GM20431 (cell line): ENCODE results near the gene HS6ST2.

ENCODE experiments used
- in situ Hi-C: fragments of 300-500 bp; cut with MseI, MboI; formaldehyde crosslinking; loops from one replicate; pipeline ENCODE4 v1.15.0; 2020; ENCODE audit warnings: low sequenced_read_pairs; ENCODE audit not compliant: unreplicated experiment

HS6ST2 gene

GRCh38 chrX:132809581-132809980 lies 148.8 kb downstream of the HS6ST2 start:
- in situ Hi-C loops: no loop called here

- in situ Hi-C loops: no loop called here
These were observed 150.9 kb downstream of the HS6ST2 start for GRCh38 chrX:132807411-132808030.

DNA sequence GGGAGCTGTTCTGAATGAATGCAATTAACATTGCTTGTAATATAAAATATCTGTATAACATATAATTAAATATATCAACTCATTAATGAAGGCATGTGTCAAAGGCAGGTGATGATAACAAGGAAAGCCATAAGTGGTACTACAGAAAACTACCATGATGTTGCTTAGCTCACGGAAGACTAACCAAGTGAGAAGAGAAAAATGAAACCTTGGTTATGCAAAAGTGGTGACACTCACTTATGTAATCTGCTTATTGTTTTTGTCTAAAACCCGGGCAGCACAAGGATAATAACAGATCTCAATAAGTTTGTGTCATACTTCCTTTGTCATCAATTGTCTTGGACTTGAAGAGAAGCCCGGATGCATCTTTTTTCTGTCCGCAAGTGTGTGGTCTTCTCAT lies 156.4 kb downstream of the HS6ST2 start:
- in situ Hi-C loops: no loop called here

DNA sequence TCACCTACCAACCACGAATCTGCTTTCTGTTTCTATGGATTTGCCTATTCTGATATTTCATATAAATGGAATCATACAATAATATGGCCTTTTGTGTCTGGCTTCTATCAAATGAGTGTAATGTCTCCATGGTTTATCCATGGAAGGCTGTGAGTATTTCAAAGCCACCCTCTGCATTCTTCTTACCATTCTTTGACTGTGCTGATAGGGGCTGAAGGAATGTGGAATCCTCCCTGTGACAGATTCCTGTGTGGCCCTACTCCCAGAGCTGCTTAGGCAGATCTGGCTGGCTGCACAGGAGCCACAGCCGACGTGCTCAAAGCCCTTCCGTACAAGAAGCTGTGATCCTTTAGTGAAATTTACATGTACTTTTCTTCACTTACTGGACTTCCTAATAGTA lies 163.2 kb downstream of the HS6ST2 start:
- in situ Hi-C loops: no loop called here

DNA sequence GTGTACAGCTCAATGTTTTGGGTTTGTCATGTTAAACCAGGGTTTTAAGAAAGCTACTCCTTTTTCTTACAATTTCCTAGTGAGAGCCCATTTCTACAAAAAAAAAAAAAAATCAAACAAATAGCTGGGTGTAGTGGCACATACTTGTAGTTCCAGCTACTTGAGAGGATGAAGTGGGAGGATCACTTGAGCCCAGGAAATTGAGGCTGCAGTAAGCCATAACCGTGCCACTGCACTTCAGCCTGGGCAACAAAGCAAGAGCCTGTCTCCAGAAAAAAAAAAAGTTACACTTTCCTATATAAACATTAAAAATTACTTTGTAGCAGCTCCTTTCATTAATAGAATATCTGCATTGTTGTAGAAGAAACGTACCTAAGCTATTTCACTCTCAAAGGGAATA lies 166.7 kb downstream of the HS6ST2 start:
- in situ Hi-C loops: no loop called here

DNA sequence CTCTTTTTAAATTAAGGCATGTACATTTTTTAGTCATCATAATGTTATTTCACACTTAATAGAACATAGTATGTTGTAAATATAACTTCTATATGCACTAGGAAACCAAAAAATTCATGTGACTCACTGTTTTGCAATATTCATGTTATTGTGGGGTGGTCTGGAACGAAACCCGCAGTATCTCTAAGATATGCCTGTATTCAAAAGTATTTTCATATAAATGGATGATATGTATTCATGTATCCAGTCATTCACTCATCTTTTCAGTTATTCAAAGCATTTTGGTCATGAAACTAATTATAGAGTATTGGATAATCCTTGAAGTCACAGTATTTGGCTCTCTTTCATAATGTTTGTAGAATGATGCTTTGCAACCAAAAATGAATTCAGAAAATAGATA lies 168.1 kb downstream of the HS6ST2 start:
- in situ Hi-C loops: no loop called here

GRCh38 chrX:132786217-132786616 lies 172.2 kb downstream of the HS6ST2 start:
- in situ Hi-C loops: no loop called here

DNA sequence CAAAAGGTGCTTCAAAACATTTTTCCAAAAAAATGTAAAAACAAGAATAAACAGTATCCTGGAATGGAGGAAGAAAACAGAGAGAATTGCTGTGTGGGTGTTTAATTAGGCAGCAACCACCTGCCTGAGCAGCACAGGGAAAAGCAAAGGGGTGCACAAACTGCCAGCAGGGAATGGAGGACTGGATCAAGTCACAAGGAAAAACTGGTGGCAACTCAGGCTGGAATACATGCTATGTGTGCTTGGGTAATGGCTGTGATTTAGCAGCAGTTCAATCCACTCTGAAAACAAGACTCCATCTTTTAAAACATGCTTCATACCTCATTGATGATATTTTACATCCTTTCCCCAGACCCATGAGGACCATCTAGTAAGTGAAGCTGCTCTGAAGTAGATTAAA lies 179.5 kb downstream of the HS6ST2 start:
- in situ Hi-C loops: no loop called here

- in situ Hi-C loops: no loop called here
These were observed 181.8 kb downstream of the HS6ST2 start for GRCh38 chrX:132776486-132777210.

GRCh38 chrX:132775263-132775823 lies 183.1 kb downstream of the HS6ST2 start:
- in situ Hi-C loops: no loop called here

DNA sequence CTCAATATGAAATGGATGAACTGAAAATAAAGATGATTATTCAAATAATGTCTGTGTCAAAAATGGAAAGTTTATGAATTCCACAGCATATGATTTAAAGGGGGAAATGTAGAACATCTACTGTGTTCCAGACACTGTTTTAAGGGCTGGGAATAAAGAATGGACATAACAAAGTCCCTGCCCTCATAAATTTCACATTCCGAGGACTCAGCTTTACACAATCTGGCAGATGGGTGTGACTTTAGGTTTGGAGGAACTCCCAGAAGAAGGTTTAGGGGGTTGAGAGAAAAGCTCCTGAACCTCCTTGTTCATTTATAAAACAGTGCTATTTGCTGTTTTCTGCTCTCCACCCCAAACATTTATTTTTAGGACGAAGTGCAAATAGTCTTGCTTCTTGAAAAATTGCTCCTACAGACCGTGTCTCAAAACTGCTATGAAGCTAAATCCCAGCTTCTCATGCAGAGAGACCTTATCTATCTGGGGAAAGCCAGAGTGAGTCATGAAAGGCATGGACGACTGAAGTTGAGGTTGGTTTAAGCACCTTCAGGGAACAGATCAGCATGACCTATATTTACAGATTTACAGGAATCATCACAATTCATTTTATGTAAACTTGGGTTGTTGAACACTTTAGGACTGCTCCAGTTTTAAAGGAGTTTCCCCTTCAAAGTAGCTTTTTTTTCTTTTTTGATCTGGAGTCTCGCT lies 184.3 kb downstream of the HS6ST2 start:
- in situ Hi-C loops: no loop called here

DNA sequence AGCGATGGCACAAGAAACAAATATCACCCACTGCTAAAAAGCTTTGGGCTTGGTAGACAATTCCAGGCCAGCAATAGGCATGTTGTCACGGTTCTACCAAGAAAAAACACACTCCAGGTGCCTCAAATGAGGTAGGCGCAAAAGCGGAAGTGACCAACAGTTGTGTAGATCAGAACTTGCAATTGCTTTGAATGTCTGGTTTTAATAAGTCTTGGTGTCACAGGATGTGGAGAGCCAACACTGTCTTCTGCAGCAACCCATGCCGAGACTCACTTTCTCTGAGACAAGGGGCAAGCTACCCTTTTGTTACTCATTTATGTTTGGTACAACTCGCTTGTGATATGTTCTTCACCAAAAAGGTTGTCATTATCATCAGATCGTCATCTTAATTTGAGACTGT lies 188.8 kb downstream of the HS6ST2 start:
- in situ Hi-C loops: no loop called here

DNA sequence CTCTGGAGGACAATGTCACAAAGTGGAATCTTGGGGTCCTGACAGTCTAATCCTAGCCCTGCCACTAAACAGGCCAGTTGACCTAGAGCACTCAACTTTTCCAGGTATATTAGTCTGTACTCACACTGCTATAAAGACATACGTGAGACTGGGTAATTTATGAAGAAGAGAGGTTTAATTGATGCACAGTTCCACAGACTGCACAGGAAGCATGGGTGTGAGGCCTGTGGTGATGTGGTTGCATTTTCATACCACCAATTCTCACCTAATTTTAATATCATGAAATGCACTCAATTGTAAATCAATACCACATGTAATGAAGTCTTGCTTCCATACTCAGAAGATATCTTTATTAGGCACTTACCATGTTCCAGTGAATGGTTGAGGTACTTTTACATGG lies 192.0 kb downstream of the HS6ST2 start:
- in situ Hi-C loops: no loop called here

- in situ Hi-C loops: no loop called here
These were observed 194.9 kb downstream of the HS6ST2 start for GRCh38 chrX:132763528-132763927.

GRCh38 chrX:132758759-132759158 lies 199.7 kb downstream of the HS6ST2 start:
- in situ Hi-C loops: no loop called here

- in situ Hi-C loops: no loop called here
These were observed 201.3 kb downstream of the HS6ST2 start for GRCh38 chrX:132757066-132757623.

DNA sequence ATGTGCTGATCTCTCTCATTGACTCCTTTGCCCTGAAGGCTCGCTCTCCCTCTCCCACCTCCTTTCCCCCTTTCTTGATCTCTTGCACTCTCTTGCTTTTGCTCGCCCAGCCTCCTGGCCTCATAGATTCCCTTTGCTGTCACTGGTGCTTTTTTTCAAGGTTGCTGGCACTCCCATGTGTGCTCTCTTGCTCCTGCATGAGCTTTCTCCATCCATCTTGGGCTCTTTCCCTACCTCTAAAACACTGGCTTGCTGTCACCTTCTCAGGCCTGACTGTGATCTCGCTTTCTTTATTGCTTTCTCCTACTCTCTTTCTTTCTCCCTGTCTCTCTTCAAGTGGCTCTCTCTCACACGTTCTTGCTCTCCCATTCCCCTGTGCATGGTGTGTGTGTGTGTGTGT lies 202.0 kb downstream of the HS6ST2 start:
- in situ Hi-C loops: no loop called here

GRCh38 chrX:132751063-132751690 lies 207.3 kb downstream of the HS6ST2 start:
- in situ Hi-C loops: no loop called here

DNA sequence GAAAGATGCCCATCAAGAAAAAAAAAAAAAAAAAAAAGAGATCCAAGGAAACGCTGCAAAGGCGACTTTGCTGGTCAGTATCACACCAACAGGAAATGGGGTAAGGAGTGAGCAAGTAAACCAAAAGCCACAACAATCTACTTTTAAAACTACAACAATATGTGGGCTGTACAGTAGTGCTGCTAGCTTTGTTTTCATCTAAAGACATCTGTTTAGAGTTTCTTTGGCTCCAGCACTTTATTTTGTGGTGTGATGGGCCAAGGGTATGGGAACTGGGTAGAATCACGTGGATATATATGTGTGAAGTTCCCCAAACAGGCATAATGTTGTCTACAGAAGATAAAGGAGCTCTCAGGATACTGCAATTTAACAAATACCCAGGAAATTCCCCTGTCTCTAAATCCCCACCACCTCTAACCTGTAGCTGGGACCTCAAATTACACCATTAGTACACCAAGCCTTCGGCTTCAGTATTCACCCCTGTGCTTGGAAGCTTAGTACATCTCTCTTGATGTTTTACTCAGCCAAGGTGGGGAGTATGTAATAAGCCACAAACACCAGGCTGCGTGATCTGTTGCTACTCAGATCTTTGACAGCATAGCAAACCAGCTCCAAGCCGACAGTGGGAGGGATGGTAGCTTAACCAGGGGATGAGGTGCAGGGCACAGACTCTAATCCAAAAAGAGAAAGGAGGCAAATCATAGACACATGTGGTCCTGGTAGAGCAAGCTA lies 207.9 kb downstream of the HS6ST2 start:
- in situ Hi-C loops: no loop called here

DNA sequence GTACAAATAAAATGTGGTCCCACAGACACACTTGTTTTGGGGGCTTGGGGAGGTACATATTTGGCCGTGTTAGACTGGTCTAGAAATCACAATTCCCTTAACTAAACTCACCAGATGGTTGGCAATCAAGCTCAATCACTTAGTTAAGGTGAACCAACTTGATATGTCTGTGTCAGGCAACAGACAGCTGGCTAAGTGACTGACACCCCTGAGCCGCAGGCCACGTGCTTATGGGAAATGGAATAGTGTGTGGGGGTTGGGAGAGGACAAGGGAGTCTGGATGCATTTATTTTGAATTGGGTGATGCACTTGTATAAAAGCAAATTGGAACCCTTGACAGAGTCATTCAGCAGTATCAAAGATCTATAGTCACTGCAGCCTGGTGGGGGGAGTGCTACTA lies 209.0 kb downstream of the HS6ST2 start:
- in situ Hi-C loops: no loop called here
